GM12878 (cell line): ENCODE measurements around the gene HSPA1B. TPM values are rescaled to one million over a fixed set of nuclear protein-coding genes. Genes with fewer than 3 reads are reported as not detected.

Source experiments
- ATAC-seq: fragments of 200-7000 bp; cut with Tn5 transposase; 3 replicates; pipeline ENCODE4 v1.9.1; 2020; ENCODE audit warnings: mild to moderate bottlenecking, moderate library complexity
- BruUV-seq: library from RNA; stranded (reverse); fragments of 400-500 nt; replicated peaks from 2 replicates; lab custom pipeline; 2021; lab: Mats Ljungman, UMichigan
- CTCF ChIA-PET: fragments of 300-600 bp; sonication (Branson Sonifier 250); formaldehyde crosslinking; extraction: SDS; loops from one replicate; lab custom pipeline; 2021; ENCODE audit warnings: inconsistent platforms; lab: Yijun Ruan, JAX
- POLR2A ChIA-PET: fragments of 350-600 bp; formaldehyde crosslinking; extraction: SDS; loops from one replicate; lab custom pipeline; 2021; ENCODE audit warnings: inconsistent platforms; lab: Charles Lee
- RAD21 ChIA-PET: fragments of 300-600 bp; sonication (Branson Sonifier 250); formaldehyde crosslinking; loops from one replicate; lab custom pipeline; 2023; ENCODE audit warnings: antibody characterized with exemption; ENCODE audit not compliant: unreplicated experiment; lab: Charles Lee
- SMC1A ChIA-PET: fragments of 300-600 bp; sonication (Branson Sonifier 250); formaldehyde crosslinking; loops from one replicate; lab custom pipeline; 2023; ENCODE audit not compliant: unreplicated experiment, uncharacterized antibody; lab: Charles Lee
- DNase-seq: peaks from one replicate; pipeline ENCODE4 v3.0.0-alpha.2; 2011; ENCODE audit warnings: low read depth, low spot score
- FAIRE-seq: peaks from 3 replicates; lab custom pipeline; 2011; peaks lifted over from hg19 to GRCh38; lab: Jason Lieb, UNC
- H2AFZ ChIP-seq: 2 replicates; pipeline ENCODE4 v1.6.0; 2011; ENCODE audit warnings: low read depth, low read length, control low read depth; ENCODE audit not compliant: control insufficient read depth
- H3K27ac ChIP-seq: 2 replicates; pipeline ENCODE4 v1.5.1; 2011; ENCODE audit warnings: control low read depth; ENCODE audit not compliant: control insufficient read depth, insufficient read depth
- H3K27me3 ChIP-seq, 2 experiments: replicated peaks in 1 of 2; 2 replicates each; pipeline versions ENCODE4 v1.6.0 to v1.6.1; 2011; ENCODE audit warnings: low read length in 1 of 2; ENCODE audit not compliant: control insufficient read depth in 2 of 2, insufficient read depth in 2 of 2
- H3K36me3 ChIP-seq, 2 experiments: 2 replicates each; pipeline ENCODE4 v1.5.1; 2011; ENCODE audit warnings: low read length in 1 of 2; ENCODE audit not compliant: control insufficient read depth in 2 of 2, insufficient read depth in 2 of 2
- H3K4me1 ChIP-seq: 2 replicates; pipeline ENCODE4 v1.6.1; 2011; ENCODE audit warnings: mild to moderate bottlenecking, low read length, moderate library complexity, mixed read lengths; ENCODE audit not compliant: control insufficient read depth, insufficient read depth
- H3K4me2 ChIP-seq: 2 replicates; pipeline ENCODE4 v1.6.0; 2011; ENCODE audit warnings: control low read depth; ENCODE audit not compliant: control insufficient read depth, insufficient read depth
- H3K4me3 ChIP-seq: fragments of 200-600 bp; sonication (generic); 2 replicates; pipeline ENCODE4 v1.5.1; 2016
- H3K79me2 ChIP-seq: 2 replicates; pipeline ENCODE4 v1.6.0; 2011; ENCODE audit warnings: low read length; ENCODE audit not compliant: control insufficient read depth, insufficient read depth
- H3K9ac ChIP-seq: 2 replicates; pipeline ENCODE4 v1.8.0; 2011; ENCODE audit warnings: low read length, control low read depth, mixed read lengths; ENCODE audit not compliant: control insufficient read depth, insufficient read depth
- H3K9me3 ChIP-seq: replicated peaks from 3 replicates; pipeline ENCODE4 v1.5.1; 2011; ENCODE audit warnings: mild to moderate bottlenecking, low read length; ENCODE audit not compliant: control insufficient read depth, insufficient read depth
- H4K20me1 ChIP-seq: 2 replicates; pipeline ENCODE4 v1.6.0; 2011; ENCODE audit not compliant: control insufficient read depth, insufficient read depth
- BRCA1 ChIP-seq: IDR thresholded peaks from 2 replicates; pipeline ENCODE4 v1.6.1; 2011; ENCODE audit warnings: low read depth, low read length, improper control_type of control experiment
- CHD1 ChIP-seq: IDR thresholded peaks from 2 replicates; pipeline ENCODE4 v1.6.1; 2012; ENCODE audit warnings: low read depth, low read length, improper control_type of control experiment
- CREM ChIP-seq: IDR thresholded peaks from 2 replicates; pipeline ENCODE4 v1.6.1; 2014; ENCODE audit warnings: antibody characterized with exemption, low read depth
- MTA2 ChIP-seq: fragments of 450-650 bp; IDR thresholded peaks from 2 replicates; pipeline ENCODE4 v1.6.1; 2016; ENCODE audit warnings: low read depth, mild to moderate bottlenecking, moderate library complexity
- MXI1 ChIP-seq: fragments of 150-350 bp; IDR thresholded peaks from 2 replicates; pipeline ENCODE4 v1.6.1; 2011; ENCODE audit warnings: low read depth, mild to moderate bottlenecking, inconsistent platforms, low read length, improper control_type of control experiment
- MYC ChIP-seq: IDR thresholded peaks from 2 replicates; pipeline ENCODE4 v1.6.1; 2011; ENCODE audit warnings: mild to moderate bottlenecking, low read length, moderate library complexity, inconsistent platforms; ENCODE audit not compliant: insufficient read depth, insufficient replicate concordance, insufficient read length, severe bottlenecking
- NR2F1 ChIP-seq: fragments of 450-650 bp; conservative IDR thresholded peaks from 2 replicates; pipeline ENCODE4 v1.6.1; 2017; ENCODE audit warnings: mild to moderate bottlenecking
- RAD51 ChIP-seq: fragments of 450-650 bp; IDR thresholded peaks from 2 replicates; pipeline ENCODE4 v1.6.1; 2016; ENCODE audit warnings: moderate library complexity, mild to moderate bottlenecking, inconsistent platforms
- SRF ChIP-seq, 2 experiments: IDR thresholded peaks; 2 replicates each; pipeline ENCODE4 v1.6.1; 2011; ENCODE audit warnings: low read depth in 2 of 2, low read length in 2 of 2, mild to moderate bottlenecking in 1 of 2, moderate library complexity in 1 of 2
- YBX1 ChIP-seq: fragments of 450-650 bp; IDR thresholded peaks from 2 replicates; pipeline ENCODE4 v1.6.1; 2016; ENCODE audit warnings: antibody characterized with exemption
- WGBS: methylation state at CpG from one replicate; pipeline ENCODE4 v1.1.6; 2016; ENCODE audit warnings: low lambda C conversion rate; ENCODE audit not compliant: insufficient replicate concordance, insufficient coverage; ENCODE audit errors: missing lambda C conversion rate; 5-methylcytosine and 5-hydroxymethylcytosine counted together
- in situ Hi-C: fragments of 300-500 bp; cut with MboI; formaldehyde crosslinking; loops from 9 replicates; pipeline ENCODE4 v1.14.3; 2018; ENCODE audit warnings: mixed read lengths
- intact Hi-C: fragments of 100-400 bp; cut with micrococcal nuclease; formaldehyde crosslinking; loops from one replicate; pipeline ENCODE4 v1.14.2; 2022; ENCODE audit not compliant: unreplicated experiment
- polyA plus RNA-seq, 11 experiments: library from polyadenylated mRNA; depleted of rRNA in 4 of 11; unstranded in 6 of 11; stranded (reverse) in 5 of 11; fragments of >200 nt; fragmentation: Nextera tagmentation in 4 of 11; fragmentation: Illumina TruSeq in 1 of 11; extraction: Ambion mirVana in 4 of 11; extraction: Trizol in 1 of 11; gene quantifications; 1 replicate in 1 of 11; 2 replicates in 10 of 11; pipeline versions ENCODE4 v1.2.1 to v1.2.3, GENCODE V29; 2011 to 2016; ENCODE audit warnings: inconsistent platforms in 2 of 11, missing spikeins in 2 of 11, low read depth in 1 of 11
- total RNA-seq, 4 experiments: library from RNA; depleted of rRNA in 3 of 4; stranded (reverse); fragments of >200 nt in 3 of 4; fragmentation: Illumina TruSeq in 1 of 4; extraction: Trizol in 1 of 4; gene quantifications; 2 replicates each; pipeline versions ENCODE4 v1.2.1 to v1.2.3, GENCODE V29; 2013 to 2021
- TF ChIP-seq, protein P1 (sequence below): IDR thresholded peaks from 2 replicates; pipeline ENCODE4 v1.6.1; 2012; ENCODE audit warnings: low read depth, low read length, improper control_type of control experiment
- TF ChIP-seq, protein P2 (sequence below): fragments of 150-350 bp; IDR thresholded peaks from 2 replicates; pipeline ENCODE4 v1.6.1; 2014; ENCODE audit warnings: mild to moderate bottlenecking, low read depth, low read length

The HSPA1B gene
- total and polyA plus RNA-seq, 10 of the 15 experiments (the other 5 are each of a cell fraction or from before 2014, with no cell fraction given), result 0.11 to 40.5 (median 12.8) TPM

DNA sequence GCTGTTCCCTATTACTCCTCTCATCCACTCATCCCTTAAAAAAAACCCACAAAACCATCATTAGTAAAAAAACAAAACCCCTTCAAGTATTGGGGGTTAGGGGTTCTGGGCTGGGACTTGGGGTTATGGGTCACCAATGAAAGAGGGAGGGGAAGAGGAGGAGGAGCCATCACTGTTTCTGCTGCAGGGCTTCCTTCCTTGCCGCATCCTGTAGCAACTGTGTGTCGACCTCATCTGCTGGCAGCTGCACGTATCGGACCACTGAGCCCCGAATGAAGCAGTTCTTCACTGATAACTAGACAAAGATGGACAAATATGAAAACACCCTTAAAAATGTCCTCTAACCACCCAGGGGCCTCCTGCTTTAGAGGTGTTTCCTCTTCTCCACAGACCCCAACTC is 29.9 kb upstream of the HSPA1B start (continued):
- TF ChIP-seq RAD51 (no peak), YBX1 (no peak), CHD1 (no peak)

DNA sequence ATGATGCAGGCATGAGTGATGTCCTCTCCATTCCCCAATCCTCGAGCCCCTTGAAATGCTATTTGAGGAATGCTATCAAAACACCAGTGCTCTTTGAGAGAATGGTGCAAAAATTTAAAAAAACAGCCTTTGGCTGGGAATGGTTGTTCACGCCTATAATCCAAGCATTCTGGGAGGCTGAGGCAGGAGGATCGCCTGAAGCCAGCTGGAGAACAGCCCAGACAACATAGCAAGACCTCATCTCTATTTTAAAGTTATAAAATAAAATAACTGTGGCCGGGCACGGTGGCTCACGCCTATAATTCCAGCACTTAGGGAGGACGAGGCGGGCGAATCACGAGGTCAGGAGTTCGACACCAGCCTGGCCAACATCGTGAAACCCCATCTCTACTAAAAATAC is 27.8 kb upstream of the HSPA1B start:
- ChIA-PET POLR2A (interaction anchor here (0.7 to 1.5 kb wide), 4 partner anchors 14 to 36 kb away, joined by 3 to 9 read pairs (median 4); no protein-coding TSS in a partner anchor), CTCF (interaction anchor here (1.0 to 2.7 kb wide), 5 partner anchors 9 to 143 kb away, joined by 3 to 10 read pairs (median 6); no protein-coding TSS in a partner anchor), SMC1A (no interaction called here), RAD21 (interaction anchor here (1.4 kb wide), 2 partner anchors 28 to 30 kb away, joined by 3 to 4 read pairs; partner anchors contain the start of gene HSPA1B)
- H4K20me1 ChIP-seq, result no peaks in the 10 kb centered on the region
- no peak for ATAC-seq
- no TSS peak for BruUV-seq
- TF ChIP-seq BRCA1, result no peak
- no peak for TF ChIP-seq NR2F1
- TF ChIP-seq CHD1, result no peak
- no peak for TF ChIP-seq MYC
- no peak for TF ChIP-seq MXI1
- TF ChIP-seq, protein P1, sequence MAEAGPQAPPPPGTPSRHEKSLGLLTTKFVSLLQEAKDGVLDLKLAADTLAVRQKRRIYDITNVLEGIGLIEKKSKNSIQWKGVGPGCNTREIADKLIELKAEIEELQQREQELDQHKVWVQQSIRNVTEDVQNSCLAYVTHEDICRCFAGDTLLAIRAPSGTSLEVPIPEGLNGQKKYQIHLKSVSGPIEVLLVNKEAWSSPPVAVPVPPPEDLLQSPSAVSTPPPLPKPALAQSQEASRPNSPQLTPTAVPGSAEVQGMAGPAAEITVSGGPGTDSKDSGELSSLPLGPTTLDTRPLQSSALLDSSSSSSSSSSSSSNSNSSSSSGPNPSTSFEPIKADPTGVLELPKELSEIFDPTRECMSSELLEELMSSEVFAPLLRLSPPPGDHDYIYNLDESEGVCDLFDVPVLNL, result no peak
- no peak for TF ChIP-seq SRF (IDR thresholded peaks at IDR 0.05; ENCODE audit: low read depth in 2 of 2, low read length in 2 of 2)
- TF ChIP-seq MTA2, result no peak
- TF ChIP-seq, protein P2, sequence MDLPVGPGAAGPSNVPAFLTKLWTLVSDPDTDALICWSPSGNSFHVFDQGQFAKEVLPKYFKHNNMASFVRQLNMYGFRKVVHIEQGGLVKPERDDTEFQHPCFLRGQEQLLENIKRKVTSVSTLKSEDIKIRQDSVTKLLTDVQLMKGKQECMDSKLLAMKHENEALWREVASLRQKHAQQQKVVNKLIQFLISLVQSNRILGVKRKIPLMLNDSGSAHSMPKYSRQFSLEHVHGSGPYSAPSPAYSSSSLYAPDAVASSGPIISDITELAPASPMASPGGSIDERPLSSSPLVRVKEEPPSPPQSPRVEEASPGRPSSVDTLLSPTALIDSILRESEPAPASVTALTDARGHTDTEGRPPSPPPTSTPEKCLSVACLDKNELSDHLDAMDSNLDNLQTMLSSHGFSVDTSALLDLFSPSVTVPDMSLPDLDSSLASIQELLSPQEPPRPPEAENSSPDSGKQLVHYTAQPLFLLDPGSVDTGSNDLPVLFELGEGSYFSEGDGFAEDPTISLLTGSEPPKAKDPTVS, result no peak
- TF ChIP-seq CREM, result no peak
- FAIRE-seq, result no peak
- no peak for DNase-seq
- H3K4me2 ChIP-seq, result no peak overlapping the region
- WGBS, result over 99% methylated on average over 12 of the region's 12 CpGs
- no peak overlapping the region for H2AFZ ChIP-seq
- peaks cover 3% of the 10 kb centered on the region in 2 experiments; a peak in 2 of 4 replicates for H3K36me3 ChIP-seq
- no peak overlapping the region for H3K9ac ChIP-seq
- H3K9me3 ChIP-seq, result no peaks in the 10 kb centered on the region
- H3K79me2 ChIP-seq, result peaks cover 10% of the 10 kb centered on the region
- intact Hi-C loops, result loop anchor here (5.0 kb wide), 1 partner anchor 33 kb away; no protein-coding TSS in a partner anchor
- no peaks in the 10 kb centered on the region for H3K27me3 ChIP-seq
- H3K27ac ChIP-seq, result no peak overlapping the region
- in situ Hi-C loops, result no loop called here
- H3K4me1 ChIP-seq, result peaks cover 4% of the 10 kb centered on the region; the same call in 1 of the 2 replicates
- no peak overlapping the region for H3K4me3 ChIP-seq
